WTC11 (cell line): ENCODE measurements around the gene HEYL. TPM values are rescaled to one million over a fixed set of nuclear protein-coding genes. Genes with fewer than 3 reads are reported as not detected.

Experiments
- ATAC-seq: fragments of 200-7000 bp; cut with Tn5 transposase; 2 replicates; pipeline ENCODE4 v1.10.0; 2021; ENCODE audit warnings: mild to moderate bottlenecking, moderate library complexity
- CTCF ChIA-PET: fragments of 300-600 bp; sonication (Branson Sonifier 250); formaldehyde crosslinking; loops from one replicate; lab custom pipeline; 2021; ENCODE audit warnings: antibody characterized with exemption; lab: Charles Lee
- POLR2A ChIA-PET: fragments of 350-600 bp; sonication (Branson Sonifier 250); formaldehyde crosslinking; loops from one replicate; lab custom pipeline; 2021; ENCODE audit warnings: antibody characterized with exemption; lab: Charles Lee
- DNase-seq: peaks from one replicate; pipeline ENCODE4 v3.0.0; 2021; ENCODE audit warnings: low spot score
- H3K27ac Mint-ChIP-seq: 2 replicates; pipeline ENCODE4 v1.8.0; 2021; ENCODE audit warnings: mixed read lengths
- H3K27me3 Mint-ChIP-seq: 2 replicates; pipeline ENCODE4 v1.8.0; 2021; ENCODE audit warnings: low read depth, mild to moderate bottlenecking, moderate library complexity, mixed read lengths
- H3K36me3 Mint-ChIP-seq: 2 replicates; pipeline ENCODE4 v1.8.0; 2021; ENCODE audit warnings: mixed read lengths
- H3K4me1 Mint-ChIP-seq: 2 replicates; pipeline ENCODE4 v1.8.0; 2022; ENCODE audit warnings: mixed read lengths
- H3K4me3 Mint-ChIP-seq: 2 replicates; pipeline ENCODE4 v1.8.0; 2021; ENCODE audit warnings: mild to moderate bottlenecking, moderate library complexity, mixed read lengths
- H3K9me3 Mint-ChIP-seq: 2 replicates; pipeline ENCODE4 v1.8.0; 2021; ENCODE audit warnings: mixed read lengths
- ATF2 ChIP-seq: sonication (generic); formaldehyde crosslinking; IDR thresholded peaks from 2 replicates; pipeline ENCODE4 v1.8.1; 2022; ENCODE audit warnings: low read depth, missing genetic modification reagents, borderline replicate concordance
- E2F1 ChIP-seq: sonication (generic); formaldehyde crosslinking; IDR thresholded peaks from 2 replicates; pipeline ENCODE4 v1.8.0; 2022; ENCODE audit warnings: mild to moderate bottlenecking, missing genetic modification reagents
- FOXK1 ChIP-seq: sonication (generic); formaldehyde crosslinking; IDR thresholded peaks from 2 replicates; pipeline ENCODE4 v1.8.0; 2022; ENCODE audit warnings: mild to moderate bottlenecking, moderate library complexity, missing genetic modification reagents
- FOXP1 ChIP-seq: sonication (generic); formaldehyde crosslinking; IDR thresholded peaks from 2 replicates; pipeline ENCODE4 v1.8.0; 2022; ENCODE audit warnings: missing genetic modification reagents, mild to moderate bottlenecking, moderate library complexity, borderline replicate concordance
- FOXP4 ChIP-seq: sonication (generic); formaldehyde crosslinking; IDR thresholded peaks from 2 replicates; pipeline ENCODE4 v1.8.0; 2022; ENCODE audit warnings: mild to moderate bottlenecking, missing genetic modification reagents
- GABPB1 ChIP-seq: sonication (generic); formaldehyde crosslinking; IDR thresholded peaks from 2 replicates; pipeline ENCODE4 v1.8.1; 2023; ENCODE audit warnings: mild to moderate bottlenecking, missing genetic modification reagents
- GRHL2 ChIP-seq: fragments of 250-450 bp; sonication (Bioruptor Pico); IDR thresholded peaks from 2 replicates; pipeline ENCODE4 v1.8.0; 2022; ENCODE audit warnings: mild to moderate bottlenecking, moderate library complexity; ENCODE audit not compliant: insufficient replicate concordance, severe bottlenecking
- HMGXB4 ChIP-seq: sonication (generic); formaldehyde crosslinking; IDR thresholded peaks from 2 replicates; pipeline ENCODE4 v1.8.1; 2023; ENCODE audit warnings: mild to moderate bottlenecking, moderate library complexity, missing genetic modification reagents
- MYBL2 ChIP-seq: sonication (generic); formaldehyde crosslinking; IDR thresholded peaks from 2 replicates; pipeline ENCODE4 v1.8.1; 2023; ENCODE audit warnings: mild to moderate bottlenecking, moderate library complexity, missing genetic modification reagents
- NFYB ChIP-seq: sonication (generic); formaldehyde crosslinking; conservative IDR thresholded peaks from 2 replicates; pipeline ENCODE4 v1.8.0; 2022; ENCODE audit warnings: low read depth, missing genetic modification reagents
- PRRX2 ChIP-seq: fragments of 250-450 bp; sonication (Bioruptor Pico); IDR thresholded peaks from 2 replicates; pipeline ENCODE4 v1.8.0; 2021; ENCODE audit warnings: mild to moderate bottlenecking
- RELA ChIP-seq: sonication (generic); formaldehyde crosslinking; IDR thresholded peaks from 2 replicates; pipeline ENCODE4 v1.8.1; 2022; ENCODE audit warnings: missing genetic modification reagents, mild to moderate bottlenecking, borderline replicate concordance
- RORB ChIP-seq: fragments of 250-450 bp; sonication (Bioruptor Pico); IDR thresholded peaks from 2 replicates; pipeline ENCODE4 v1.9.0; 2021; ENCODE audit warnings: mild to moderate bottlenecking
- SMAD3 ChIP-seq: sonication (generic); formaldehyde crosslinking; IDR thresholded peaks from 2 replicates; pipeline ENCODE4 v1.8.0; 2022; ENCODE audit warnings: missing genetic modification reagents, mild to moderate bottlenecking, borderline replicate concordance
- SMAD4 ChIP-seq: sonication (generic); formaldehyde crosslinking; IDR thresholded peaks from 2 replicates; pipeline ENCODE4 v1.8.0; 2022; ENCODE audit warnings: mild to moderate bottlenecking, missing genetic modification reagents
- ZNF416 ChIP-seq: fragments of 250-450 bp; sonication (Bioruptor Pico); IDR thresholded peaks from 2 replicates; pipeline ENCODE4 v1.9.0; 2021; ENCODE audit warnings: mild to moderate bottlenecking, inconsistent platforms
- ZNF423 ChIP-seq: fragments of 250-450 bp; sonication (Bioruptor Pico); IDR thresholded peaks from 2 replicates; pipeline ENCODE4 v2.1.2; 2022; ENCODE audit warnings: mild to moderate bottlenecking, moderate library complexity
- ZNF532 ChIP-seq: fragments of 250-450 bp; sonication (Bioruptor Pico); IDR thresholded peaks from 2 replicates; pipeline ENCODE4 v1.9.0; 2021; ENCODE audit warnings: mild to moderate bottlenecking, borderline replicate concordance
- ZSCAN18 ChIP-seq: fragments of 250-450 bp; sonication (Bioruptor Pico); IDR thresholded peaks from 2 replicates; pipeline ENCODE4 v2.1.2; 2022; ENCODE audit warnings: mild to moderate bottlenecking, moderate library complexity
- total RNA-seq: library from RNA; stranded (reverse); gene quantifications from 3 replicates; pipeline ENCODE4 v1.2.3, GENCODE V29; 2021

HEYL gene
- total RNA-seq, 1 experiment from 2014 or later: 2.3 TPM

- TF ChIP-seq ZNF532: no peak
- TF ChIP-seq RELA (CRISPR knock-in tag): no peak
- no peak for TF ChIP-seq ZSCAN18
- no peak for TF ChIP-seq FOXP4
These were observed 47.4 kb downstream of the HEYL start (continued) for GRCh38 chr1:39592069-39592468.

GRCh38 chr1:39590546-39590945 is 48.9 kb downstream of the HEYL start:
- no peak for ATAC-seq
- H3K36me3 Mint-ChIP-seq: no peaks in the 10 kb centered on the region
- POLR2A ChIA-PET: no interaction called here
- CTCF ChIA-PET: interaction anchor here (1.0 to 1.2 kb wide), 2 partner anchors 16 to 67 kb away, joined by 3 to 5 read pairs; no protein-coding TSS in a partner anchor
- TF ChIP-seq SMAD4 (CRISPR knock-in tag) (no peak), E2F1 (CRISPR knock-in tag) (no peak), PRRX2 (CRISPR knock-in tag) (no peak), HMGXB4 (CRISPR knock-in tag) (no peak), RORB (CRISPR knock-in tag) (no peak), FOXK1 (CRISPR knock-in tag) (no peak), FOXP1 (CRISPR knock-in tag) (no peak)
- no peak for DNase-seq
- no peak overlapping the region for H3K4me3 Mint-ChIP-seq
- H3K9me3 Mint-ChIP-seq: no peaks in the 10 kb centered on the region
- no peak overlapping the region for H3K27ac Mint-ChIP-seq
- peaks cover 48% of the 10 kb centered on the region for H3K27me3 Mint-ChIP-seq
- no peaks in the 10 kb centered on the region for H3K4me1 Mint-ChIP-seq

GRCh38 chr1:39585933-39586332 is 53.5 kb downstream of the HEYL start:
- no peak overlapping the region for H3K4me3 Mint-ChIP-seq
- TF ChIP-seq E2F1 (CRISPR knock-in tag) (no peak), NFYB (CRISPR knock-in tag) (no peak), GABPB1 (CRISPR knock-in tag) (no peak), ZNF423 (CRISPR knock-in tag) (no peak), ZNF416 (CRISPR knock-in tag) (no peak), SMAD3 (CRISPR knock-in tag) (no peak), ATF2 (no peak), GRHL2 (CRISPR knock-in tag) (no peak), MYBL2 (CRISPR knock-in tag) (no peak)

More at GRCh38 chr1:39585933-39586332, 53.5 kb downstream of the HEYL start:
- POLR2A ChIA-PET: no interaction called here
- H3K4me1 Mint-ChIP-seq: peaks cover 12% of the 10 kb centered on the region
- ATAC-seq (no peak), DNase-seq (no peak)
- H3K27me3 Mint-ChIP-seq: peaks cover 34% of the 10 kb centered on the region
- CTCF ChIA-PET: no interaction called here
- no peak overlapping the region for H3K27ac Mint-ChIP-seq
- no peaks in the 10 kb centered on the region for H3K9me3 Mint-ChIP-seq
- H3K36me3 Mint-ChIP-seq: no peaks in the 10 kb centered on the region
